WTC11 (cell line): Measurements from ENCODE around the gene NEK11.

Experiments
- CTCF ChIP-seq: fragments of 200-600 bp; IDR thresholded peaks from 2 replicates; pipeline ENCODE4 v1.8.0; 2022; ENCODE audit warnings: antibody characterized with exemption
- NR2C2 ChIP-seq: sonication (generic); formaldehyde crosslinking; IDR thresholded peaks from 2 replicates; pipeline ENCODE4 v1.8.0; 2022; ENCODE audit warnings: mild to moderate bottlenecking, missing genetic modification reagents

DNA sequence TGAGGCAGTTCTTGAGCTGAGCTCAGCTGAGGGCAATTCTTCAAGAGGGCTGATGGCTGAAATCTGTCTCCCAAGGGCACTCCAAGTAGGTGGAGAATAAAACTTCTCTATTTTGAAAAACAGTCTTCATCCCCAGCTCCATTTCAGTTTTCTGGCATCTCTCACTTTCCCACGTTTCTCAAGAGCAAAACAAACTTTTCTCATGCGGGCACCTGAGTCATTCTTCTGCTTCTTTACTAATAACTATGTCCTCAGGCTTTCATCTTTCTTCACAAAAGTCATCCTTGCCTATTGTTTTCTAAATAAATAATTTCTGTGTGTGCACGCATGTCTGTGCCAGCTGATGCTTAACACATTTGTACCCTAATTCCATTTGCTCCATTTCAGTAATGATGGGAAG, 258.8 kb downstream of the NEK11 start:
- TF ChIP-seq NR2C2 (CRISPR knock-in tag) (no peak), CTCF (no peak)
